ENCODE data around the gene PP2D1. TPM values are rescaled to one million over a fixed set of nuclear protein-coding genes. Genes with fewer than 3 reads are reported as not detected.

PP2D1 gene
- polyA plus RNA-seq, 1 of the 3 experiments (the other 2 are of a cell fraction) = not detected

DNA sequence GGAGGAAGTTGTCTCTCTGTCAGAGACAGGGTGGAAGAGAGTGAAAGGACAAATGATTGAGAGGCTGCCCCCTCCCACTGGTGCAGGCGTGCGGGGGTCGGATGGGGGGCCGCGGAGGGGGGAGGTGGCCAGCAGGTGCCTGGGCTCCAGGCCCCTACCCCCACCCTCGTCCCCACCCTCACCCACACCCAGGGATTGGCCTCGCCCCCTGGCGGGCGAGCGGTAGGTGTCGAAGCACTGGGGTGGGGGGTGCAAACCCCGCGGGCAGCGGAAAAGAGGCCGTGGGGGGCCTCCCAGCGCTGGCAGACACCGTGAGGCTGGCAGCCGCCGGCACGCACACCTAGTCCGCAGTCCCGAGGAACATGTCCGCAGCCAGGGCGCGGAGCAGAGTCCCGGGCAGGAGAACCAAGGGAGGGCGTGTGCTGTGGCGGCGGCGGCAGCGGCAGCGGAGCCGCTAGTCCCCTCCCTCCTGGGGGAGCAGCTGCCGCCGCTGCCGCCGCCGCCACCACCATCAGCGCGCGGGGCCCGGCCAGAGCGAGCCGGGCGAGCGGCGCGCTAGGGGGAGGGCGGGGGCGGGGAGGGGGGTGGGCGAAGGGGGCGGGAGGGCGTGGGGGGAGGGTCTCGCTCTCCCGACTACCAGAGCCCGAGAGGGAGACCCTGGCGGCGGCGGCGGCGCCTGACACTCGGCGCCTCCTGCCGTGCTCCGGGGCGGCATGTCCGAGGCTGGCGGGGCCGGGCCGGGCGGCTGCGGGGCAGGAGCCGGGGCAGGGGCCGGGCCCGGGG is 27.9 kb upstream of the PP2D1 start, which contains the start of gene KAT2B:
KAT2B (plus strand) TSS at position 682 of the 783 bp plus-strand sequence; CDS start at position 714, 32 bp downstream.
- no peaks in the 10 kb centered on the region for H3K36me3 ChIP-seq (replicated peaks in 1 of 2; ENCODE audit: control insufficient read depth in 1 of 2, insufficient read depth in 2 of 2, low read length in 1 of 2)
- H2AFZ ChIP-seq (ENCODE audit: low read depth) = peak within 1 kb of the TSS; percentile 90
- H3K27ac ChIP-seq (ENCODE audit: low read depth in 2 of 2, low read length in 1 of 2) = peak within 1 kb of the TSS in 1 of 2 experiments; percentile 89; a peak in 3 of 4 replicates
- no peaks in the 10 kb centered on the region for H3K9me2 ChIP-seq
- peak within 1 kb of the TSS; percentile 77 to 88 for H3K4me3 ChIP-seq (ENCODE audit: low read depth in 2 of 2, low read length in 1 of 2)
- H3K27me3 ChIP-seq (ENCODE audit: insufficient read depth) = no peaks in the 10 kb centered on the region
- H3F3A ChIP-seq (replicated peaks; ENCODE audit: insufficient read depth) = peaks cover 11% of the 10 kb centered on the region
- no peaks in the 10 kb centered on the region for H3K9me3 ChIP-seq
- H3K4me2 ChIP-seq = peak within 1 kb of the TSS; percentile 80
- POLR2A ChIA-PET = no interaction called here
- peak; percentile 92 for DNase-seq
- peaks cover 5 to 21% of the 10 kb centered on the region in 2 experiments; a peak in 2 of 4 replicates for H3K4me1 ChIP-seq (ENCODE audit: control insufficient read depth in 1 of 2, insufficient read depth in 2 of 2, low read depth in 1 of 2, low read length in 1 of 2)
- H3K79me2 ChIP-seq (ENCODE audit: insufficient read depth) = no peaks in the 10 kb centered on the region
- 0 out of 4 replicates have a peak, but pooled peaks of 1 of the 2 experiments have one; percentile 15 for TF ChIP-seq EP300 (IDR thresholded peaks at IDR 0.05; ENCODE audit: borderline replicate concordance in 1 of 2, low read depth in 1 of 2, low read length in 1 of 2)
- TF ChIP-seq, protein P1, sequence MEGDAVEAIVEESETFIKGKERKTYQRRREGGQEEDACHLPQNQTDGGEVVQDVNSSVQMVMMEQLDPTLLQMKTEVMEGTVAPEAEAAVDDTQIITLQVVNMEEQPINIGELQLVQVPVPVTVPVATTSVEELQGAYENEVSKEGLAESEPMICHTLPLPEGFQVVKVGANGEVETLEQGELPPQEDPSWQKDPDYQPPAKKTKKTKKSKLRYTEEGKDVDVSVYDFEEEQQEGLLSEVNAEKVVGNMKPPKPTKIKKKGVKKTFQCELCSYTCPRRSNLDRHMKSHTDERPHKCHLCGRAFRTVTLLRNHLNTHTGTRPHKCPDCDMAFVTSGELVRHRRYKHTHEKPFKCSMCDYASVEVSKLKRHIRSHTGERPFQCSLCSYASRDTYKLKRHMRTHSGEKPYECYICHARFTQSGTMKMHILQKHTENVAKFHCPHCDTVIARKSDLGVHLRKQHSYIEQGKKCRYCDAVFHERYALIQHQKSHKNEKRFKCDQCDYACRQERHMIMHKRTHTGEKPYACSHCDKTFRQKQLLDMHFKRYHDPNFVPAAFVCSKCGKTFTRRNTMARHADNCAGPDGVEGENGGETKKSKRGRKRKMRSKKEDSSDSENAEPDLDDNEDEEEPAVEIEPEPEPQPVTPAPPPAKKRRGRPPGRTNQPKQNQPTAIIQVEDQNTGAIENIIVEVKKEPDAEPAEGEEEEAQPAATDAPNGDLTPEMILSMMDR (IDR thresholded peaks at IDR 0.05) = peak; percentile 64
- TF ChIP-seq SMC3 (IDR thresholded peaks at IDR 0.05; ENCODE audit: low read depth, low read length) = peak; percentile 31; the same call in 1 of the 2 replicates
- no peak for TF ChIP-seq NFIC (IDR thresholded peaks at IDR 0.05; ENCODE audit: borderline replicate concordance)
- peak; percentile 19; the same call in 1 of the 2 replicates for TF ChIP-seq RAD21 (IDR thresholded peaks at IDR 0.05; ENCODE audit: low read length)
- TF ChIP-seq SIN3A (IDR thresholded peaks at IDR 0.05; ENCODE audit: borderline replicate concordance, low read depth, low read length) = 0 out of 2 replicates have a peak, but pooled peaks have one; percentile 36
- peak; percentile 36; the same call in 1 of the 2 replicates for TF ChIP-seq MXI1 (IDR thresholded peaks at IDR 0.05; ENCODE audit: low read depth, low read length)
- no peak for TF ChIP-seq POLR2AphosphoS5 (IDR thresholded peaks at IDR 0.05; ENCODE audit: low read depth, low read length)
- CTCF ChIA-PET = interaction anchor here (0.5 to 1.8 kb wide), 9 partner anchors 10 to 1848 kb away, joined by 3 to 4 read pairs (median 3); no protein-coding TSS in a partner anchor
- peaks cover 5% of the 10 kb centered on the region; the same call in 1 of the 2 replicates for H4K20me1 ChIP-seq (ENCODE audit: insufficient read depth)
- peak within 1 kb of the TSS; percentile 60; the same call in 1 of the 2 replicates for H3K9ac ChIP-seq
- WGBS (ENCODE audit: low lambda C conversion rate) = 4% methylated on average over 10 of the region's 75 CpGs

DNA sequence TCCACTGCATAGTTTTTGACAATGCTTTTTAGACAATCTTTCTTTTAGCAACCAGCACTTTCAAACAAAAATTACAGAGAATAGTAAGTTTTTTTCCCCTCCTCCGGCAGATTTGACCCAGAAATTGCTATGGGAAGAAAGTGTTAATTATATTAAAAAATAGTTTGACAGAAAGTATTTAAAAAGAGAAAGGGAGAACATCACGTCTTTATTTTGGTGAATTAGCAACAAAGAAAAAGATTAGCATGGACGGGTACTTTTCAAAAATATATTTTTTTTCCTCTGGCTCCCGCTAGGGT is 27.4 kb upstream of the PP2D1 start:
- Histone ChIP-seq H4K20me1 (ENCODE audit: insufficient read depth) (peaks cover 5% of the 10 kb centered on the region; the same call in 1 of the 2 replicates), H2AFZ (ENCODE audit: low read depth) (peak overlapping the region; percentile 90), H3F3A (replicated peaks; ENCODE audit: insufficient read depth) (peaks cover 11% of the 10 kb centered on the region), H3K4me1 (ENCODE audit: control insufficient read depth in 1 of 2, insufficient read depth in 2 of 2, low read depth in 1 of 2, low read length in 1 of 2) (peaks cover 5 to 21% of the 10 kb centered on the region in 2 experiments; a peak in 2 of 4 replicates), H3K9me3 (no peaks in the 10 kb centered on the region), H3K4me3 (ENCODE audit: low read depth in 2 of 2, low read length in 1 of 2) (peak overlapping the region; percentile 77 to 88), H3K9me2 (no peaks in the 10 kb centered on the region), H3K27me3 (ENCODE audit: insufficient read depth) (no peaks in the 10 kb centered on the region), H3K79me2 (ENCODE audit: insufficient read depth) (no peaks in the 10 kb centered on the region), H3K36me3 (replicated peaks in 1 of 2; ENCODE audit: control insufficient read depth in 1 of 2, insufficient read depth in 2 of 2, low read length in 1 of 2) (no peaks in the 10 kb centered on the region), H3K4me2 (peak overlapping the region; percentile 80), H3K27ac (ENCODE audit: low read depth in 2 of 2, low read length in 1 of 2) (peak overlapping the region in 1 of 2 experiments; percentile 89; a peak in 2 of 4 replicates), H3K9ac (peak overlapping the region; percentile 60; the same call in 1 of the 2 replicates)
- 7% methylated on average over 4 of the region's 4 CpGs for WGBS (ENCODE audit: low lambda C conversion rate)
- CTCF ChIA-PET = interaction anchor here (1.4 to 1.8 kb wide), 3 partner anchors 16 to 87 kb away, joined by 3 to 4 read pairs (median 3); no protein-coding TSS in a partner anchor
- POLR2A ChIA-PET = no interaction called here
- TF ChIP-seq EZH2phosphoT487 (IDR thresholded peaks at IDR 0.05; ENCODE audit: borderline replicate concordance, low read depth) (no peak), NRF1 (IDR thresholded peaks at IDR 0.05; ENCODE audit: low read depth, low read length) (no peak), RXRA (IDR thresholded peaks at IDR 0.05; ENCODE audit: borderline replicate concordance, low read depth) (no peak), FOSL2 (IDR thresholded peaks at IDR 0.05; ENCODE audit: borderline replicate concordance, low read depth) (no peak), SIN3A (IDR thresholded peaks at IDR 0.05; ENCODE audit: borderline replicate concordance, low read depth, low read length) (no peak), RFX5 (IDR thresholded peaks at IDR 0.05; ENCODE audit: low read length) (no peak), RAD21 (IDR thresholded peaks at IDR 0.05; ENCODE audit: low read length) (no peak), JUND (IDR thresholded peaks at IDR 0.05) (no peak), POLR2AphosphoS5 (IDR thresholded peaks at IDR 0.05; ENCODE audit: low read depth, low read length) (no peak), RCOR1 (IDR thresholded peaks at IDR 0.05; ENCODE audit: low read length) (no peak), EP300 (IDR thresholded peaks at IDR 0.05; ENCODE audit: borderline replicate concordance in 1 of 2, low read depth in 1 of 2, low read length in 1 of 2) (no peak), USF1 (IDR thresholded peaks at IDR 0.05; ENCODE audit: borderline replicate concordance, low read depth) (no peak)
- TF ChIP-seq, protein P2, sequence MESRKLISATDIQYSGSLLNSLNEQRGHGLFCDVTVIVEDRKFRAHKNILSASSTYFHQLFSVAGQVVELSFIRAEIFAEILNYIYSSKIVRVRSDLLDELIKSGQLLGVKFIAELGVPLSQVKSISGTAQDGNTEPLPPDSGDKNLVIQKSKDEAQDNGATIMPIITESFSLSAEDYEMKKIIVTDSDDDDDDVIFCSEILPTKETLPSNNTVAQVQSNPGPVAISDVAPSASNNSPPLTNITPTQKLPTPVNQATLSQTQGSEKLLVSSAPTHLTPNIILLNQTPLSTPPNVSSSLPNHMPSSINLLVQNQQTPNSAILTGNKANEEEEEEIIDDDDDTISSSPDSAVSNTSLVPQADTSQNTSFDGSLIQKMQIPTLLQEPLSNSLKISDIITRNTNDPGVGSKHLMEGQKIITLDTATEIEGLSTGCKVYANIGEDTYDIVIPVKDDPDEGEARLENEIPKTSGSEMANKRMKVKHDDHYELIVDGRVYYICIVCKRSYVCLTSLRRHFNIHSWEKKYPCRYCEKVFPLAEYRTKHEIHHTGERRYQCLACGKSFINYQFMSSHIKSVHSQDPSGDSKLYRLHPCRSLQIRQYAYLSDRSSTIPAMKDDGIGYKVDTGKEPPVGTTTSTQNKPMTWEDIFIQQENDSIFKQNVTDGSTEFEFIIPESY (IDR thresholded peaks at IDR 0.05; ENCODE audit: borderline replicate concordance, low read depth) = no peak
- TF ChIP-seq, protein P1 (IDR thresholded peaks at IDR 0.05) = no peak
- DNase-seq = no peak
